Activated CD4-positive, alpha-beta memory T cell treated with anti-CD3 and anti-CD28 coated beads for 36 hours (primary cell): Measurements from ENCODE around the gene SORBS2. TPM values are rescaled to one million over a fixed set of nuclear protein-coding genes. Genes with fewer than 3 reads are reported as not detected.

ENCODE experiments used
- CTCF ChIA-PET: fragments of 350-600 bp; sonication (Branson Sonifier 250); formaldehyde crosslinking; loops from one replicate; lab custom pipeline; 2021; ENCODE audit warnings: antibody characterized with exemption, inconsistent platforms; lab: Charles Lee
- POLR2A ChIA-PET: fragments of 350-600 bp; sonication (Branson Sonifier 250); formaldehyde crosslinking; loops from one replicate; lab custom pipeline; 2021; ENCODE audit warnings: antibody characterized with exemption; lab: Charles Lee
- DNase-seq: peaks from one replicate; pipeline ENCODE4 v3.0.0-alpha.2; 2020
- H3K27ac Mint-ChIP-seq: one replicate; pipeline ENCODE4 v1.8.0; 2021; ENCODE audit warnings: mixed read lengths
- H3K27me3 Mint-ChIP-seq: one replicate; pipeline ENCODE4 v1.8.0; 2021; ENCODE audit warnings: mixed read lengths
- H3K36me3 Mint-ChIP-seq: one replicate; pipeline ENCODE4 v1.8.0; 2021; ENCODE audit warnings: mixed read lengths
- H3K4me1 Mint-ChIP-seq: one replicate; pipeline ENCODE4 v1.8.0; 2021; ENCODE audit warnings: low read depth, mixed read lengths
- H3K4me3 Mint-ChIP-seq: one replicate; pipeline ENCODE4 v1.8.0; 2021; ENCODE audit warnings: mild to moderate bottlenecking, mixed read lengths
- H3K9me3 Mint-ChIP-seq: one replicate; pipeline ENCODE4 v1.8.0; 2021; ENCODE audit warnings: mixed read lengths
- intact Hi-C: fragments of 100-400 bp; cut with micrococcal nuclease; formaldehyde crosslinking; loops from one replicate; pipeline ENCODE4 v1.15.1; 2023
- total RNA-seq, 2 experiments: library from RNA; stranded (reverse); gene quantifications; one replicate each; pipeline ENCODE4 v1.2.3, GENCODE V29; 2021

Gene SORBS2
- total RNA-seq, 2 experiments from 2014 or later: not detected

DNA sequence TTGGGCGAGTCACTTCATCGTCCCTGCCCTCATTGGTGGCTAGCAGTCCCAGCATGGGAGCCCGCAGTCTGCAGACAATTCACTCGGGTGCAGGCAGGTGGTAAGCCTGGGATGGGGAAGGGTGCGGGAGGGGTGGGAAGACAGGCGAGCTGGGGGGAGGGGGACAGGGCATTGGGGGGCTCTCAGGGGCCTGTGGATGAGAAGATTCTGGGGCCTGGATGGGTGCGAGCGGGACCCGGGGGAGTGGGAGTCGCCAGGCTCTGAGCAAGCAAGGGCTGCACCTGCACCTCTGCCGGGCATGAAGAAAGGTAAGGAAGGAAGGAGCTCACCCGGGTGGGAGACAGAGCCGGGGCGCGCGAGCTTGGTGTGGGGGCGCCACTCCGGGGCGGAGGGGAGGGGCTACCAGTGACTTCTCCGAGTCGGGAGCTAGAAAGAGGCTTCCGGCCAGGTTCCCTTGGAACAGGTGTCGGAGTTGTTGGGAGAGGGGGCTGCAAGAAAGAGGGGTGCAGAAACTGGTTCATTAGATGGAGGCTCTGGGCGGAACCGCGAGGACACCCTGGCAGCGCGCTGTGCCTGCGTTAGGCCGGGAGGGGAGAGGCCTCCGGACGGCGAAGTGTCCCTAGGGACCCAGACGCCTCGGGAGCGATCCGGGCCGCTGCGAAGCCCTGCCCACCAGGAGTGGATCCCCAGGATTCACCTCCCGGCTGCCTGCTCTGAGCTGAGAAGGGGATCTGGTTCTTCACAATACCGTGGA is 173.3 kb downstream of the SORBS2 start:
- Mint-ChIP-seq H3K36me3 (no peaks in the 10 kb centered on the region), H3K4me3 (no peak overlapping the region), H3K27me3 (peaks cover 35% of the 10 kb centered on the region), H3K9me3 (peaks cover 3% of the 10 kb centered on the region), H3K27ac (no peak overlapping the region), H3K4me1 (peaks cover 3% of the 10 kb centered on the region)
- intact Hi-C loops: loop anchor here (10.0 kb wide), 1 partner anchor 496 kb away; no protein-coding TSS in a partner anchor
- CTCF ChIA-PET: interaction anchor here (1.0 to 4.5 kb wide), 2 partner anchors 25 to 399 kb away, joined by 3 to 36 read pairs; no protein-coding TSS in a partner anchor
- POLR2A ChIA-PET: no interaction called here
- no peak for DNase-seq

DNA sequence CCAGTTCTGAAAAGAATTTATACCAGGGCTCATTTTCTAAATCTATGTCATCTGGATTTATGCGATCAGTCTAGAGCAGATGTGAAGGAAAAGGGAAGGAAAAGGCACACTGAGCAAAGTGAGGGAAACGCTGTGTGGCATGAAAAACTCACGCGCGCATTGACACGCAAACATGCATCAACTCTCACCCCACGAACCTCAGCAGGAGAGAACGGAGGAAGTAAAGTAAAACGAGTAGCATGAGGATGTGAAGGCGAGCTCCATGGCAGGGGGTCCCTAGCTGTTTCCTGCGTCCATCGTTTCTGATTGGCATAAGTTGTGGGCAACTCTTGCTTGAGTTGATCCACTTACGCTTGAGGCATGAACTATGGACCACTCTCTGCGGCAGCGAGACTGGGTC is 173.9 kb downstream of the SORBS2 start:
- intact Hi-C loops: loop anchor here (10.0 kb wide), 1 partner anchor 497 kb away; no protein-coding TSS in a partner anchor
- Mint-ChIP-seq H3K9me3 (peaks cover 3% of the 10 kb centered on the region), H3K36me3 (no peaks in the 10 kb centered on the region), H3K4me3 (no peak overlapping the region), H3K4me1 (peaks cover 3% of the 10 kb centered on the region), H3K27me3 (peaks cover 35% of the 10 kb centered on the region), H3K27ac (no peak overlapping the region)
- POLR2A ChIA-PET: no interaction called here
- DNase-seq: no peak
- CTCF ChIA-PET: interaction anchor here (4.5 kb wide), 1 partner anchor 400 kb away, joined by 36 read pairs; no protein-coding TSS in a partner anchor

DNA sequence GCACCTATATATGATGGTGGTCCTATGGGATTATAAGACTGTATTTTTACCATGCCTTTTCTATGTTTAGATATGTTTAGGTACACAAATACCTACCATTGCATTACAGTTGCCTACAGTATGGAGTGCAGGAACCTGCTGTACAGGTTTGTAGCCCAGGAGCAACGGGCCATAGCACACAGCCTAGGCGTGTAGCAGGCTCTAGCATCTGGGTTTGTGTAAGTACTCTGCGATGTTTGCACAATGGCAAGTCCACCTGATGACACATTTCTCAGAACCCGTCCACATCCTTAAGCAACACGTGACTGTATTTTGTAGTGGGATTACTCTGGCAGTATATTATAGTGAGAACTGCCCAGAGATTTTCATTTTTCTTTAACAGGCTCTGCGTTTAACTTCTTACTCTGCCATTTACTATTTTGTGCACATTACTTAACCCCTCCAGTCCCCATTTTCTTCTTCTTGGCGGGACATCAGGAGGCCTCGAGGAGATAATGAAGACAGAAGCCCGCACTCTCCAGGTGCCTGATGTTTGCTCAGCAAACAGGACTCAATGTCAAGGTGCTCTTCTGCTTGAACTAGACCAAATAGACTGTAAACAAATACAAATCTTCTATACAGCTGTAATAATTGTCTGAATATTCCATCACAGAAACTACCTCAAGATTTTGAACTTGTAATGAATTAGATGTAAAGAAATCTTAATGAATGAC is 174.7 kb downstream of the SORBS2 start:
- peaks cover 3% of the 10 kb centered on the region for H3K4me1 Mint-ChIP-seq
- H3K4me3 Mint-ChIP-seq: no peak overlapping the region
- no peak for DNase-seq
- ChIA-PET CTCF (interaction anchor here (4.5 kb wide), 1 partner anchor 400 kb away, joined by 36 read pairs; no protein-coding TSS in a partner anchor), POLR2A (no interaction called here)
- H3K27ac Mint-ChIP-seq: no peak overlapping the region
- H3K36me3 Mint-ChIP-seq: no peaks in the 10 kb centered on the region
- H3K9me3 Mint-ChIP-seq: peaks cover 3% of the 10 kb centered on the region
- H3K27me3 Mint-ChIP-seq: peaks cover 28% of the 10 kb centered on the region
- intact Hi-C loops: loop anchor here (10.0 kb wide), 1 partner anchor 497 kb away; no protein-coding TSS in a partner anchor

DNA sequence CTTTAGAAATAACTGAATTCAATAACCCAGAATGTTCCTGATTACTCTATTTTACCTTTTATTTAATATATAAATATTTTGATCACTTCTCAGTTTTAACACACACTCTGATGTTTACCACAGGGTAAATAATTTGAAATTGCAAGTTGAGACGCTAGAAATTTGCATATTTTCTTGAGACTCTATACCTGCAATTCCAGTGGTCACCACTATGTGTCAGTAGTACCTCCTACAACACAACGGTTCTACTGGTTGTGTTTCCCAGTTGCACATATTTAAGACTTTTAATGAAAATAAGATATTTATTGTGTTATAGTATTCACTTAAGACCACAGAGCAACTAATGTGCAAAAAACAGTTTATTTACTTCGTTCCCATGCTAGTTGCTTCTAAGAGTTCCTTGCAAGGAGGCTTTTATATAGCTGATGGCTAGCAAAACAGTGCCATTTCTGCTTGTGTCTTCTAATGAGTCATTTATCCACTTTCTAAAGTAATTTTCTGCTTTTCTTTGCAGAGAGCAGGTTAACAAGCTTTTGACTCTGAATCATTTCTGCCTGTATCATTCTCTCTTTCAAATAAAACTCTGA is 177.8 kb downstream of the SORBS2 start:
- H3K36me3 Mint-ChIP-seq: no peaks in the 10 kb centered on the region
- H3K4me1 Mint-ChIP-seq: peaks cover 3% of the 10 kb centered on the region
- H3K27ac Mint-ChIP-seq: no peak overlapping the region
- peaks cover 26% of the 10 kb centered on the region for H3K27me3 Mint-ChIP-seq
- ChIA-PET CTCF (interaction anchor here (1.2 kb wide), 1 partner anchor 9 kb away, joined by 4 read pairs; no protein-coding TSS in a partner anchor), POLR2A (no interaction called here)
- H3K4me3 Mint-ChIP-seq: no peak overlapping the region
- peaks cover 3% of the 10 kb centered on the region for H3K9me3 Mint-ChIP-seq
- no peak for DNase-seq
- intact Hi-C loops: loop anchor here (10.0 kb wide), 1 partner anchor 501 kb away; no protein-coding TSS in a partner anchor

DNA sequence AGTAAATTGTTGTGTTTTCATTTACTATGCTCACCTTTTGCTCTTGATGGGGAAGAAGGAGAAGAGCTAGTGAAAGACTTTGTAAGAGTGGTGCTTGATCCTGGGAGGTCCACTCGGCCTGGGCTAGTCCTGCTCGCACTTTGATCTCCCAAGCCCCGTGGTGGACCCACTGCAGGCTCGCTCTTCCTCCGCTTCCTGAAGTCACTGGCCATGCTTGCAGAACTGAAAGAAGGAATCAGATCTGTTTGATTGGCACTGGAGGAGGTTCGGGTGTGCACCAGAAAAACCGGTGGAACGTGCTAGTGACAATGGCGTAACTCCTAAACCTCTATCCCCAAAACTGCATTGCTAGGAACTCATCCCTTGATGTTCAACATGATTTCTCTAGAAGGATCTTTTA is 185.2 kb downstream of the SORBS2 start:
- no peak for DNase-seq
- intact Hi-C loops: no loop called here
- H3K4me1 Mint-ChIP-seq: no peaks in the 10 kb centered on the region
- no peak overlapping the region for H3K4me3 Mint-ChIP-seq
- no peaks in the 10 kb centered on the region for H3K36me3 Mint-ChIP-seq
- peaks cover 16% of the 10 kb centered on the region for H3K27me3 Mint-ChIP-seq
- ChIA-PET CTCF (interaction anchor here (1.7 kb wide), 1 partner anchor 29 kb away, joined by 4 read pairs; no protein-coding TSS in a partner anchor), POLR2A (no interaction called here)
- no peaks in the 10 kb centered on the region for H3K9me3 Mint-ChIP-seq
- H3K27ac Mint-ChIP-seq: no peak overlapping the region

DNA sequence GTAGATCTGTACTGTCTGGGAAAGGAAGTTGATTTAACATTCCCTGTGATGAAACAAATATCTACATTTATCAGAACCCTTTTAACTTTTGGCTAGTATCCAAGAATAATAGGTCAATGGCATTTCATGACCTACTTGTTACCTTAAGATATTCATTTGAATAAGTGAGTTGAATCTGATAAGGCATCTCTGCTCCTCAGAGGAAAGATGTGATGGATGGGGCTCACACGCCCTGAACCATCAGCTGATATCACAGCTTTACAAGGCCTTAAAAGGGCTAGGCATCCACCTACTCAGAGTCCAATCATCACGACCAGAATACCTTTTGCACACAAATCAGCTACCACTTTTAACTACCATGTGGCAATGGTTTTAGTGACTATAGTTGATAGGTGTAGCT is 186.5 kb downstream of the SORBS2 start:
- Mint-ChIP-seq H3K4me1 (no peaks in the 10 kb centered on the region), H3K9me3 (no peaks in the 10 kb centered on the region), H3K27ac (no peak overlapping the region), H3K27me3 (peaks cover 12% of the 10 kb centered on the region), H3K4me3 (no peak overlapping the region), H3K36me3 (no peaks in the 10 kb centered on the region)
- no peak for DNase-seq
- intact Hi-C loops: no loop called here
- ChIA-PET POLR2A (no interaction called here), CTCF (interaction anchor here (0.9 to 1.0 kb wide), 2 partner anchors 9 to 109 kb away, joined by 3 to 4 read pairs; no protein-coding TSS in a partner anchor)

DNA sequence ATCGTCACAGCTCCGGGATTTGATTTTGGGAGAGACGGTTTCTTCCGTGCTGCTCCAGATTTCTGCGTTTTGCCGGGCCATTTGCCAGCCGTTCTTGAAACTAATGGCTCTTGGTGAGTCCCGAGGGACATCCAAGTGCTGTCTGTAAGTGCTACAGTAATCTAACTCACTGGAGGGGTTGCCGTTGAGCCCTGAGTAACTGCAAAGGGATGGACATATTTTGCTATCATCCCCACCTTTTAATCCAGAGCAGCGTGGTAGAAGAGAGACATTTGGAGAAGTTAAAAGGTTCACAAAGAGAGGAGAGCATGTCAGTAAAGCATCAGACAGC is 187.8 kb downstream of the SORBS2 start:
- no peak for DNase-seq
- Mint-ChIP-seq H3K27ac (no peak overlapping the region), H3K4me3 (no peak overlapping the region), H3K36me3 (no peaks in the 10 kb centered on the region), H3K27me3 (peaks cover 11% of the 10 kb centered on the region), H3K9me3 (no peaks in the 10 kb centered on the region), H3K4me1 (no peaks in the 10 kb centered on the region)
- ChIA-PET POLR2A (no interaction called here), CTCF (interaction anchor here (1.0 kb wide), 1 partner anchor 10 kb away, joined by 4 read pairs; no protein-coding TSS in a partner anchor)
- intact Hi-C loops: no loop called here

DNA sequence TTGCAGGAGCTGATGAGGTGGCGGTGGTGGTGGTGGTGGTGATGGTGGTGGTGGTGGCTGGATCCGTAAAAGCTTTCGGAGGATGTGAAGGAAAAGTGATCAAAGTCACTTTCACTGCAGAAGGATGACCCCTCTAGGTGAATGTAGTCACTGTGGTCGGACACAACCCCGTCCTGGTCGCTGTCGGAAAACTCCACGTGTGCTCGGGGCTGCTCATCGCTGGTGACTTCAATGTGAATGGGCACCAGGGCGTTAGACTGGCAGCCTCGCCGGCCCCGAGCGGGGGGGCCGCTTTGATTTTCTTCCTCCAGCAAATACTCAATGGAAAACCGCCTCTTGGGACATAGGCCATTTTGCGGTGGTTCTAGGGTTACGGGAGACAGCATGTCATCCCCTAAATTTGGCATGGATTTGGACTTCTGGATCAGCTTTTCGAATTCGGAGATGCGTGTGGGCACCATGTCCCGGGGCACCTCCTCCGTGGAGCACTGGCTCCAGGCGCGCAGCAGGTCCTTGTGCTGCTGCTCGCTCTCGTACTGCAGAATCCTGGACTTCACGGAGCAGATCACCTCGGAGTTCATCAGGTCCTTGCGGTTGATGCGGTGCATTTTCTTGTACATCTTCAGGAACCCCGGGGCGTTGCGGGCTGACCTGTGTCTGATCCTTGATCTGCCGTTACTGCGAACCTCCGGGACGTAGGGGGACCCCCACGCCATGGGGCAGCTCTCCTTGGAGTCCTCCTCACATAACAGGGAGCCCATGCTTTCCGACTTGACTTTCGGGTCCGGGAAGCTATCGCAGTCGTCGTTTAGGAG is 188.3 kb downstream of the SORBS2 start:
- Mint-ChIP-seq H3K27me3 (peaks cover 10% of the 10 kb centered on the region), H3K4me1 (no peaks in the 10 kb centered on the region), H3K36me3 (no peaks in the 10 kb centered on the region), H3K9me3 (no peaks in the 10 kb centered on the region), H3K4me3 (no peak overlapping the region), H3K27ac (no peak overlapping the region)
- POLR2A ChIA-PET: no interaction called here
- DNase-seq: no peak
- intact Hi-C loops: no loop called here
- CTCF ChIA-PET: no interaction called here

DNA sequence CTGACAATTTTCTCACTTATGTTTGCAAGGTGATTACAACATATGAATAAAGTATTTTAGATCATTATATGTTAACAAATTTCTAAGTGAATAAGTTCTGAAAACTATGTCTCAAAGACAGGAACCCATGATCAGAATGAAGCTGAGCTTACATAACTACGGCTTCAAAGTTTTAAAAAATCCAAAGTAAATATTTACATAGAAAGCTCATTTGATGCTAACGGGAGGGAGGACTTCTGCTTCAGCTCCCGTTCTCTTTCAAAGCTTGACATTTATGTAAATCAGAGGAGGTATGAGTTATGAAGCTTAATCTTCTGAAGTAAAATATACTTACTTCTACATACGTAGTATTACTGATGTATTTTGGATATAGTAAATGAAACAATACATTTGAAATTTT is 203.8 kb downstream of the SORBS2 start:
- DNase-seq: no peak
- Mint-ChIP-seq H3K4me3 (no peak overlapping the region), H3K27me3 (peaks cover 3% of the 10 kb centered on the region), H3K27ac (no peak overlapping the region), H3K36me3 (no peaks in the 10 kb centered on the region), H3K4me1 (peaks cover 2% of the 10 kb centered on the region), H3K9me3 (no peaks in the 10 kb centered on the region)
- ChIA-PET POLR2A (no interaction called here), CTCF (interaction anchor here (2.1 kb wide), 1 partner anchor 10 kb away, joined by 9 read pairs; no protein-coding TSS in a partner anchor)
- intact Hi-C loops: no loop called here

DNA sequence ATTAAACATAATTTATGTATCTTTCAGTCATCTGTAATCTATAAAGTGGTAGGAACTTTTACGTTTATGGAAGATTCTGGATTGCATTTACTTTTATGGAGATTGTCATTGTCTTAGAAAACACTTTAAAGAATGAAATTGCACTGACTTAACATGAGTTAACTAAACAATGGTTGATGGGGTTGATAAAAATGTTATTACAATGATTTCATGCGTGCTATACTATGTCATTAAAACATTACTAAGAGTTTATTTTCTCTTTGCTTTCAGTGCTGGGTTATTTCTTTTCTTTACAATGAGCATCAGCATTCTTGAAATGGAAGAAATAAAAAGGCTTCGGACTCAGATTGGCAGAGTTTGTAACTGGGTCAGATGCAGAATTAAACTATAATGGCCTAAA is 209.6 kb downstream of the SORBS2 start:
- intact Hi-C loops: no loop called here
- POLR2A ChIA-PET: no interaction called here
- H3K4me1 Mint-ChIP-seq: no peaks in the 10 kb centered on the region
- no peaks in the 10 kb centered on the region for H3K36me3 Mint-ChIP-seq
- CTCF ChIA-PET: no interaction called here
- DNase-seq: no peak
- no peak overlapping the region for H3K27ac Mint-ChIP-seq
- H3K9me3 Mint-ChIP-seq: no peaks in the 10 kb centered on the region
- H3K27me3 Mint-ChIP-seq: peaks cover 17% of the 10 kb centered on the region
- H3K4me3 Mint-ChIP-seq: no peak overlapping the region

DNA sequence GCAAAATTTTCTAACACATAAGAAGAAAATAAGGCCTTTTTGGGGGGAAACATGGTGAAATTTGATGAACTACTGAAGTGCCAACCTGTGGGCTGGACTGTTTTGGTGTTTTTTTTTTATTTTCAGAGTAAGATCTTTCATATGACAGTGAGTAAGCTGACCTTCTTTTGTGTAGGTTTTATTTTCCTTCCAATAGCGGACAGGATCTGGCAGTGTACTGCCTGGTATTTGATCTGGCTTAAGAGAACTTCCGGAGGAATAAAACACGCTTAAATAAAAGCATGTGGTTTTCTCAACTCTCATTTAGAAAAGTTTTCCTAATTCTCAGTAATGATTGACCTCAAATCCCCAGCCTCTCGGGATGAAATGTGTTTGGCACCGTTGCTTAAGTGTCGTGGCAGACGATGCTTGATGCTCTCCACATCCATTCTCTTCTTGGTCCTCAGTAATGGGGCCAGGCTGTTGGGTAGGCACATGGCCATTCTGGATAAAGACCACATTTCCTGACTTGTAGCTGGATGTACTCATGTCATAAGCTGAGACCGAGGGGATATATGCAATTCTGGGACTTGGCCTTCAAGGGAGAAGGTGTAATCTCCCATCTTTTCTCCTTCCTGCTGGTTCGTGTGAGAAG is 211.1 kb downstream of the SORBS2 start:
- intact Hi-C loops: no loop called here

More for the DNA sequence above, 211.1 kb downstream of the SORBS2 start:
- ChIA-PET CTCF (interaction anchor here (0.7 kb wide), 1 partner anchor 9 kb away, joined by 3 read pairs; no protein-coding TSS in a partner anchor), POLR2A (no interaction called here)
- H3K4me3 Mint-ChIP-seq: no peak overlapping the region
- H3K36me3 Mint-ChIP-seq: no peaks in the 10 kb centered on the region
- peaks cover 2% of the 10 kb centered on the region for H3K4me1 Mint-ChIP-seq
- H3K27me3 Mint-ChIP-seq: peaks cover 22% of the 10 kb centered on the region
- no peaks in the 10 kb centered on the region for H3K9me3 Mint-ChIP-seq
- DNase-seq: no peak
- H3K27ac Mint-ChIP-seq: no peak overlapping the region
